NCI-H446 treated with DMSO at 0.1 percent for 48 hours (cell line): ENCODE results near the gene MUSTN1.

Source experiments
- DNase-seq: peaks from one replicate; lab custom pipeline; 2025; lab: John Stamatoyannopoulos, UW

Gene MUSTN1

GRCh38 chr3:52801839-52802238, 33.0 kb downstream of the MUSTN1 start:
- no peak for DNase-seq

DNA sequence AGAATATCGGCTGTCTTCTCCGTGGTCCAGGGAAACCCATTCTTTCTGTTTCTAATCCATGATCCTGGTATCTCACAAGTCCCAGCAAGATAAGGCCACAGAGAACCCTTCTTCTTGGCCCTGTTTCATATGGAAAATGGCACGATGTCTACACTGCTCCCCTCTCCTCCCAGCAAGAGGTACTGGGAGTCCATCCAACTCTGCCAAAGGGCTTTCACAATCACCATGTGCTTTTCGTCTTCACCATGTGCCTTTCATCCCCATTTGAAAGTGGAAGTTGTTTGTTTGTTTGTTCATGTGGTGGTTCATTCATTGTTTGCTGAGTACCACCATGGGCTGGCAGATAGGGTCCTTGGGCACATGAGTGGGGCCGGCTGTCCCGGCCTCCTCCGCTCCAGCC, 34.7 kb downstream of the MUSTN1 start:
- no peak for DNase-seq

GRCh38 chr3:52798978-52799476, 35.8 kb downstream of the MUSTN1 start:
- DNase-seq, result no peak

GRCh38 chr3:52798376-52798977, 36.3 kb downstream of the MUSTN1 start:
- DNase-seq, result no peak

- DNase-seq, result no peak
These were observed 38.4 kb downstream of the MUSTN1 start for GRCh38 chr3:52796411-52796810.

DNA sequence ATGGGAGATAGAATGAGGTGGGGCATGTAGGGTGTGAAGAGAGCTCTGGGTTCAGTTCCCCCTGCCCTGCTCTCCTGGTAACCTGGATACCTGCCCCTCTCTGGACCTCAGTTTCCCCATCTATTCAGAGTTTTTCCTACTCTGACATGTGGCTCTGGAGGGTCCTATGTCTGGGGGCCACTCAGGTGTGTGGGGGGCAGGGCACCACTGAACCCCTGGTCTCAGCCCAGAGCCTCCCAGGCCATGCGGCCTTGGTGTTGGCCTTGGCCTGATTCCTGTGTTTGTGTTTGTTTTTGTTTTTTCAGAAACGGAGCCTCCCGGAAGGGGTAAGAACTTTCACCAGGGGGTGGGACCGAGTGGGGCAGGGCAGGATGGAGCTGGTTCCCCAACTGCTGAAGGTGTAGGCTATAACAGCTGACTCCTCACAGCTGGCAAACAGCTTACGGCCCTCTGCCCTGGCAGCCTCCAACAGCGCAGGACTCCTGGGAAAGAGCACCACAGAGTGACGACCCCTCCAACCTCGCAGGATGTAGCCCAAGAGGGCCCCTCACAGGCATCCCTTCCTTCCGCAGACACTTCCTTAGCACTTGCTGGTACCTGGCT, 39.4 kb downstream of the MUSTN1 start:
- no peak for DNase-seq

DNA sequence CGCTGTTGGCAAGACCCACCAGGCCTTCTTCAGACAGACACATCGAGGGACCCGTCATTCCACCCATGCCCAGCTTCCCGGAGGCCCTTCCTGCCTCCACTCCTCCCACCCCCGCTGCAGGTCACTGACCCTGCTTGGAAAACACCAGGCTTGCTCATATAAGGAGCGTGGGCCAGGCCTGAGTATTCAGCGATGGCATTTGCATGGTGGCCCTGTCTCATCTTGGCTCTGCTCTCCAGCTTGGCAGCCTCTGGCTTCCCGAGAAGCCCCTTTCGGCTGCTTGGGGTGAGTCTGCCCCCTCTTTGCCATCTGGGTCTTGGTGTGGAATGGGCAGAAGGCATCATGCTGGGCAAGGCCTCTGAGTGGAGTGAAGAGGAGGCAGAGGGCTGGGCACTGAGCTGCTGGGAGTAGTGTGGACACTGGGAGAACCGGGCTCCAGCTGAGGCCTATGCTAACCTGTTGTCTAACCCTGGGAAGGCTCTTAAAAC, 40.2 kb downstream of the MUSTN1 start, which contains the start of gene ITIH3:
TSS of gene ITIH3 (plus strand) at position 185 of the 488 bp plus-strand sequence. CDS start at position 193, 8 bp downstream.
- no peak for DNase-seq

- DNase-seq, result no peak
These were observed 40.9 kb downstream of the MUSTN1 start for GRCh38 chr3:52793702-52794611.

DNA sequence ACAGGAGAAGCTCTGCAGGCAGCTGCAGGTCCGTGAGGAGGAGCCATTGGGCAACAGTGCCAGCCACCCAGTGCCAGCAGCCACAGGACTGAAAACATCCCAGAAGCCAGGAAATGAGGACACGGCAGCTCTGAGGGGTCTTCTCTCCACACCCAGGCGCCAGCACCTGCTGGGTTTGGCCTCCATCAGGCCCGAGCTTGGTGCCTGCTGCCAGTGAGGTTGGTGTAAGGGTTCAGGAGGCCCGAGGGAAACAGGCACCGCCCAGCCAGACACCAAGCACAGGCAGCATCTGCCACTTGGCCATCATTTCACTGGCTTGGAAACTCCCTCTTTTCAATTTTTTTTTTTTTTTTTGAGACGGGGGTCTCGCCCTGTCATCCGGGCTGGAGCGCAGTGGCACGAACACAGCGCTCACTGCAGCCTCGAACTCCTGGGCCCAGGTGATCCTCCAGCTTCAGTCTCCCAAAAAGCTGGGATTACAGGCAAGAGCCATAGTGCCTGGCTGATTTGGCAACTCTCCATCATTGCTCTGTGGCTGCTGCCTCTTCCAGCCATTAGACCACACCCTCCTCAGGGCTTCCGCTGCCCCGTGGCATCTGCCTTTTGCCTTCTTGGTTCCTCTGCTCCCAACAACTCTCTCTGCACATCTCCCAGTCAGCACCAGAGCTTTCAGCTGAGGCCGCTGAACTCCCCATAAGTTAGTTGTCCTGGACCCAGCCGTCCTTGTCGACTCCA, 41.7 kb downstream of the MUSTN1 start:
- DNase-seq, result peak; percentile 96

DNA sequence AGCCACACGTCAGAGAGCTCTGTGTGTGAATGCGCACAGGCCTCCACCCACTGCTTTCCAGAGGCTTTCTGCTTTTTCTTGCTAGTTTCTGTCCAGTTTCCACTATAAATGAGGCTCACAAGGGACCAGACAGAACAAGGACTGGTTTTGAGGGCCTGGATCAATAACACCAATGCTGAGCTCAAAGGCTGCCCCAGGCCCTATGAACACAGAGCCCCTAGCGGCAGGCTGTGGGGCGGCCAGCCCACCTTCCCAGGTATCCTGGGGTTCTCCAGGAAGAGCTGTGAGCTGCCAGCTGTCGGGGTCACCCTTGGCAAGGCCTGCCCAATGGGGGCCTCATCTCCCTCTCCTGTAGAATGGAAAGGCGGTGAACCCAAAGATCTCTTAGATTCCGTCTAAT, 42.4 kb downstream of the MUSTN1 start:
- no peak for DNase-seq

DNA sequence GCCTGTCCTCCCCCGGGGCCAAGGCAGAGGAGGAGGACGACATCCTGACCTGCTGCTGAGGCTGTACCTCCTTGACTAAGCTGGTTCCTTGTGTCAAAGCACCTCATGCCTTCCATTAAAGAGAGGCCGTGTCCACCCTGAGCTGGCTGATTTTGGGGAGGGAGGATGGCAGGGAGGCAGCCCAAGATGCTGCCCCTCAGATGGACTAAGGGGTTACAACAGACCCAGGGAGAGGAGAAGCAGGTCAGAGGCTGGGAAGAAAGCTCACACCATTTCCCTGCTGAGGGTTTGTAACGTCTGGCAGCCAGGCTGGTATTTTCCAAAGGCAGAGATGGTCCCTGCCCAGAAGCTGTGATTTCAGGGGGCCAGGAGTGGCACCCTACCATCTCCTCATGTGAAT, 42.9 kb downstream of the MUSTN1 start:
- no peak for DNase-seq

DNA sequence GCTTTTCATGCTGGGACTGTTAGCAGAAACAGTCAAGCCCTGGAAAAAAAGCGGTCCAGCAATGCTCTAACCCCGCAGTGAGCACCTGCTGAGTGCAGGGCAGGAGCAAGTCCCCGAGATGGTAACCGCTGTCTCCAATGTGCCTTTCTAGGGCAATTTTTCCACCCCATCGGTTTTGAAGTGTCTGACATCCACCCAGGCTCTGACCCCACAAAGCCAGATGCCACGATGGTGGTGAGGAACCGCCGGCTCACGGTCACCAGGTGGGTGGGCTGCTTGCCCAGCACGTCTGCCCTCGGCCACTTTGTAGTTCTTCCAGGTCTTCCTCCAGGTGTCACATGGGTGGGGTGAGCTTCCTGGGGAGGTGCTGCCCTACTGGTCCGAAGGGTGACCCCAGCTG, 43.5 kb downstream of the MUSTN1 start:
- no peak for DNase-seq

- no peak for DNase-seq
These were observed 44.1 kb downstream of the MUSTN1 start for GRCh38 chr3:52790741-52791140.

DNA sequence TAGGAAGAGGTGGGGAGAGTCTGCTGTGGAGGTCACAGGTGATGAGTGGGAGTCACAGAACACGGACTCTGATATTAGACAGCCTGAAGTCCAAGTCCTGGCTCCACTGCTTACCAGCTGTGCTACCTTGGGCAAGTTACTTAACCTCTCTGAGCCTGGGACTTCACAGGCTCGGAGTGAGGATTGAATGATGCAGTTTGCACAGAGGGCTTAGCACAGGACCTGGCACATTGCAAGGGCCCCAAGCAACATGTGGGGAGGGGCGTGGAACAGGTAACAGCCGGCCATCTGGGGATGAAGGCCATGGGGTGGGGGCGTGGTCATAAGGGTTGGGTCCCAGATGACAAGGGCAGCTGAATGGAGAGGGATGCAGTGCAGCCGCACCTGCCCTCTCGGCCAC, 44.5 kb downstream of the MUSTN1 start:
- DNase-seq, result no peak

- no peak for DNase-seq
These were observed 45.1 kb downstream of the MUSTN1 start for GRCh38 chr3:52789746-52790040.

DNA sequence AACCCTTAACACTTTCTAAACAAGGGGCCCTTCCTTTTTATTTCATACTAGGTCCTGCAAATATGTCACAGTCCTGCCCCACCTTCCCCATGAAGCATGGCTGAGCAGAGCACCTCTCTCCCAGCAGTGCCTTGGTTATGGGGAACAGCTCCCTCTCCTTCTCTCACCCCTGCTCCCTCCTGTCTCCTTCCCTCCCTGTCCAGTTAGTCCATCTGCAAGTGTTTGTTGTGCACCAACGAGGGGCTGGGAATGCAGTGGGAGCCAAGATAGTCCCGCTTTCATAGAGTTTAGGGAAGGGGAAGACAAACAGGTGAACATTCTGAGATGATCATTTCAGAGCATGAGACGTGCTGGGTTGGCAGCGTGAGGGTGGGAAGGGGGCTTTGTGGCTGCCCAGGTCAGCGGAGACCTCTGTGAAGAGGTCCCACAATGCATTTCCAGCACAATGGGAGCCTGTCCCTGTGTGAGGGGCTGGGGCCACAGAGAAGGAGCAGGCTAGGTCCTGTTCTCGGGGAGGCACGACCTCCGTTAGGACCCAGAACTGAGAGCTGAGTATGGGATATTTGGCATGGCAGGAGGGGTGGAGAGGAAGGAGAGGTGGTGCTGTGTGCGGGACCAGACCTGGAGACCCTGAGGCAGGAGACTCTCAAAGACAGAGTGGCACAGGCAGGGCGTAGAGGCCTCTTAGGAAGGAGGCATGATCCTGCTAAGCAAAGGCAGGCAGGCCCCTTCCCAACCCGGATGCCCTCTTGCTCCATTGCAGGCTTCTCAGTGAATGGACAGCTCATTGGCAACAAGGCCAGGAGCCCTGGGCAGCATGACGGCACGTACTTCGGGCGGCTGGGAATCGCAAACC, 45.7 kb downstream of the MUSTN1 start:
- DNase-seq, result no peak

DNA sequence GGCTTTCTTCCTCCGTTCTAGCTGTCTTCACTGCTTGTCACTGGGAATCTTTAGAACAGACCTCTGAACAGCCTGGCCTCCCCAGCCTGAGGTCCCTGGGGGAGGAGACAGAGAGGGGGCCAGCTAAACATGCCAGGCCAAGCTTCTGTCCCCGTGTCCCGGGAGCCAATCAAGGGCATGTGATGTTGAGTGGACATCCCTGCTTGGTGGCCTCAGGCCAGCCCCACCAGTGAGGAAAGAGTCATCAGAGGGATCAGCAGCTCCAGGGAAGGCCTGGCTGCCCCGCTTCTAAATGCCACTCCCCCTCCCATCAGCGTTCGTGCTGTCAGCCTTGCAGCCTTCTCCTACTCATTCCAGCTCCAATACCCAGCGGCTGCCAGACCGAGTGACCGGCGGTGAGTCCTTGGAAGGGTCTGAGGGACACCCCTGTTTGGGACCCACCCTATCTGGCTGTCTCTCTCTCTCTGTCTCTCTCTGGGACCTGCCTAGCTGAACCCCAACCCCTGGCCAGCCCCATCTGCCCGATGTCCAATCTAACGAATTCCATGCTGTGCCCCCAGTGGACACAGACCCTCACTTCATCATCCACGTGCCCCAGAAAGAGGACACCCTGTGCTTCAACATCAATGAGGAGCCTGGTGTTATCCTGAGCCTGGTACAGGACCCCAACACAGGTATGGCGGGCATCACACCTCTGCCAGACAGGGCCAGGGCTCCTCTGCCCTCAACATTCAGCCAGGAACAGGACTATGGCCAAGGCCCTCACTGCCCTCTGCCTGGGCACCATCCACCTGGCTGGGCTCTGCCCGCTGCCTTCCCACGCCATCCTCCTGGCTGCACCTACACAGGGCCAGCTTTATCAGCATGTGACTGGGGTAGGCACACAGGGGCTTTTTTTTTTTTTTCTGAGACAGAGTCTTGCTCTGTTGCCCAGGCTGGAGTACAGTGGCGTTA, 46.9 kb downstream of the MUSTN1 start:
- no peak for DNase-seq

DNA sequence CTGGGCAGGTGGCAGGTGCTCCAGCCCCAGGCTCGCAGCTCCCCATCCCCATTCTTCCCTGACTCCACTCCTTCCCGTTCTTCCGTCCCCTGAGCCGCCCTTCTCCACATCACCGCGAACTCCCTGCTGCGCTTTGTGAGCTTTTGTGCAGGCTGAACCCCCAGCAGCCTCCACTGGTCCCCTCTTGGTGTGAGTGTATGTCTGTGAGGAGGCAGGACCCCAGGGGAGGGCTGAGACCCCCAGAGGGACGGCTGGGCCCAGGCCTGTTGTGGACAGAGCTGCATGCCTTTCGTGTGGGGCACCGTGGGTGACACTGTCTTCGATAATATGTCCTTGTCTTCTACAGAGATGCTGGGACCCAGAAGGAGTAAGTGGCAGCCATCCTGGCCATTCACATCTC, 47.6 kb downstream of the MUSTN1 start:
- no peak for DNase-seq

- no peak for DNase-seq
These were observed 48.2 kb downstream of the MUSTN1 start for GRCh38 chr3:52786330-52787215.
